GM18498 (cell line): ENCODE results near the gene SLC19A1.
"Not testable (repeated sequence)": the region's sequence is repeated elsewhere in the genome, so short reads cannot be mapped to it uniquely, and the experiment has no call there.

Source experiments
- ATAC-seq: cut with Tn5 transposase; IDR thresholded peaks from one replicate; pipeline ENCODE4 v1.9.1; 2021; ENCODE audit warnings: mild to moderate bottlenecking, moderate library complexity; ENCODE audit not compliant: unreplicated experiment

The SLC19A1 gene

GRCh38 chr21:45506836-45507522, 35.3 kb downstream of the SLC19A1 start:
- ATAC-seq, result no peak

- ATAC-seq, result no peak
Measured at GRCh38 chr21:45506241-45506817, 35.9 kb downstream of the SLC19A1 start.

- no peak for ATAC-seq
Measured at GRCh38 chr21:45505416-45506021, 36.7 kb downstream of the SLC19A1 start.

- no peak for ATAC-seq
Measured at GRCh38 chr21:45504516-45505415, 37.5 kb downstream of the SLC19A1 start.

GRCh38 chr21:45504021-45504515, 38.2 kb downstream of the SLC19A1 start:
- no peak for ATAC-seq

- not testable (repeated sequence) for ATAC-seq
Measured at GRCh38 chr21:45503226-45503625, 39.0 kb downstream of the SLC19A1 start.

- no peak for ATAC-seq
Measured at GRCh38 chr21:45502600-45502999, 39.6 kb downstream of the SLC19A1 start.

- ATAC-seq, result no peak
Measured at GRCh38 chr21:45502006-45502345, 40.3 kb downstream of the SLC19A1 start.

GRCh38 chr21:45501081-45502005, 40.9 kb downstream of the SLC19A1 start:
- ATAC-seq, result not testable (repeated sequence)

- no peak for ATAC-seq
Measured at GRCh38 chr21:45499970-45500577, 42.2 kb downstream of the SLC19A1 start.

GRCh38 chr21:45499201-45499750, 43.0 kb downstream of the SLC19A1 start:
- no peak for ATAC-seq

GRCh38 chr21:45498646-45499000, 43.6 kb downstream of the SLC19A1 start:
- ATAC-seq, result no peak

GRCh38 chr21:45497846-45498645, 44.2 kb downstream of the SLC19A1 start:
- ATAC-seq, result no peak

GRCh38 chr21:45496968-45497845, 45.0 kb downstream of the SLC19A1 start:
- no peak for ATAC-seq

GRCh38 chr21:45496151-45496967, 45.9 kb downstream of the SLC19A1 start:
- ATAC-seq, result no peak

GRCh38 chr21:45494851-45495680, 47.2 kb downstream of the SLC19A1 start:
- no peak for ATAC-seq
